NCI-H2029 treated with DMSO at 0.1 percent for 48 hours (cell line): Measurements from ENCODE around the gene ARRDC1.

ENCODE experiments used
- DNase-seq: peaks from one replicate; lab custom pipeline; 2025; lab: John Stamatoyannopoulos, UW

The ARRDC1 gene

GRCh38 chr9:137639303-137640051, 34.0 kb downstream of the ARRDC1 start:
- DNase-seq = no peak

DNA sequence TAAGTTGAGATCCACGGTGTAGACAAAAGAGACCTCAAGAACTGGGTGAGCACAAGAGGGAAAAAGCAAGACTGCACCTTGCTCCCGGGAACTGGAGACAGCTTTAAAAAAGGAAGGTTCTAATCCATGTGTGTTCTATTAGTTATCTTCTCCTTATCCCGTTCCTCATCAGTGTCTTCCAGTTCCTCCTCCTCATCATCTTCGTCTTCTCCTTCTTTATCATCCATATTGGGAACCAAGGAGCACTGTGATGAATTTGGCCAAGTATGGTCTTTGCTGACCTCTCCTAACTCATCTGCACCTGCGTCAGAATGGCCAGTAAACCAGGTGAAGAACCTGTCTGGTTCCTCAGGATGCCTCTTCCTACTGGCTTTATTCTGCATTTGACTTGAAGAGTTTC, 35.4 kb downstream of the ARRDC1 start:
- no peak for DNase-seq

DNA sequence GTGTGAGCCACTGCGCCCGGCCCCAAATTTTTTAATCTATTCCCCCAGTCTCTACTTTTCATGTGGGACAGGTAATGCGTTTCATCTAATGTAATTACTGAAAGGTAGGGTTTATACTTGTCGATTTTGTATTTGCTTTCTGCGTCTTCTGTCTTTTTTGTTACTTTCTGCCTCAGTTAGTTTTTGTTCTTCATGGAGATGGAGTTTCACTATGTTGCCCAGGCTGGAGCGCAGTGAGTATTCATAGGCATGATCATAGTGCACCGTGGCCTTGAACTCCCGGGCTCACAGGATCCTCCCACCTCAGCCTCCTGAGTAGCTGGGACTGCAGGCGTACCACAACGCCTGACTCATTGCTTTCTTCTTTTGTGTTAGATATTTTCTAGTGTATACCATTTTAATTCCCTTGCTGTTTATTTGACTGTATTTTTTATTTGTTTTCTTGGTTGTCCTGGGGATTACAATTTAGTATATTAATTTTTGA, 36.7 kb downstream of the ARRDC1 start:
- no peak for DNase-seq

DNA sequence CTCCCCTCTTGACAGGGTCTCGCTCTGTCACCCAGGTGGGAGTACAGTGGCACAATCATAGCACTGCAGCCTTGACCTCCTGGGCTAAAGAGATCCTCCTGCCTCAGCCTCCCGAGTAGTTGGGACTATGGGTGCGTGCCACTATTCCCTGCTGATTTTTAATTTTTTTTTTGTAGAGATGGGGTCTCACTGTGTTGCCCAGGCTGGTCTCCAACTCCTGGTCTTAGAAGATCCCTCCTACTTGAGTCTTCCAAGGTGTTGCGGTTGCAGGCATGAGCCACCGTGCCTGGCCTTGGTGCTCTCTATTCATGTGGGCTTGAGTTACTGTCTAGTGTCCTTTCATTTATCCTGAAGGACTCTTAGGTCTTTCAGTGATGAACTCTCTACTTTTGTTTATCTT, 37.4 kb downstream of the ARRDC1 start:
- no peak for DNase-seq

DNA sequence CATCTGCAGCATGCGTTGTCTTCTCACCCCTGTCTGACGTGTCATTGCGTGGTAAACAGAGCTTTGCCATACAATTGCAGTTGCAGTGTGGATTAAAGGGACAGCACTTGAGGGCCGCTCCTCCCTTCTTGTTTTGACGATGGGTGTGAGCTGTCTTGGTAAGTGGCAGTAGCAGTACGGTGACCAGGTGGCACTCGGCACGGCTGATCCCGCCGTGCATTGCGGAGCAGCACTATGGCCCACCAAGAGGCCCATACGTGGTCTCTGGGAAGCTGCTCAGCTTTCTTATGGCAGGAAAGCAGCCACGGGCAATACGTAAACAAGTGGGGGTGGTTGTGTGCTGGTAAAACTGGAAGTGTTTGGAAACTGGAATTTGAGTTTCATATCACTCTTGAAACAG, 38.4 kb downstream of the ARRDC1 start:
- no peak for DNase-seq

DNA sequence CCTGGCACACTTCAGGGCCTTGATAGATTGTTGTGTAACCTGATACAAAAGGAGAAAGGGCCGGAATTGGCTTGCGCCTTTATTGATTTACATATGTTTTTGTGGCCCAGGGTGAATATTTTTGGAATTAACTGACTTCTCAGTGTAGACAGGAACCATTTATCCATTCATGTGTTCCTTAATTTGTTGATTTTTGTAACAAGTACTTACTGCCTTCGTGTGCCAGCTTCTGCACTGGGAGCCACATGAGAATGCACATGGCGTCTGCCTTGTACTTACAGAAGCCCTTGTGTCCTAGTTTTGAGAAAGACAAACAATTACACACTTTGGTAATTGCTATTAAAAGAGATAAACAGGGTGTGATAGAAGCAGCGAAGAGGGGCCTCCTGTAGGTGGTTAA, 39.7 kb downstream of the ARRDC1 start:
- peak; percentile 92 for DNase-seq

GRCh38 chr9:137646341-137646740, 40.9 kb downstream of the ARRDC1 start:
- no peak for DNase-seq

GRCh38 chr9:137647096-137647714, 41.7 kb downstream of the ARRDC1 start:
- DNase-seq = no peak

- DNase-seq = no peak
These were observed 42.9 kb downstream of the ARRDC1 start for GRCh38 chr9:137648396-137648795.

DNA sequence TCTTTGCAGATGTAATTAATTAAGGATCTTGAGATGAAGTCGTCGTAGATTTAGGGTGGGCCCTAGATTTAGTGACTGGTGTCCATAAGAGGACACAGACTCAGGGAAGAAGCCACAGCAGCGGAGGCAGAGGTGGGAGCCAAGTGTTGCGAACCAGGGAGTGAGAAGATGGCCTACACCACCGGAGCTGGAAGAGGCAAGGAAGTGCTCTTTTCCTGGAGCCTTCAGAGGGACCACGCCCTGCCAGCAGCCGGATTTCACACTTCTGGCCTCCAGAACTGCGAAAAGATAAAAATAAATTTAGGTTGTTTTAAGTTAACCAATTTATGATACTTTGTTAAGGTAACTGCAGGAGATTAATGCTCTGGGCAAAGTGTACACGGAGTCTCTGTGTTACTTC, 44.1 kb downstream of the ARRDC1 start:
- no peak for DNase-seq

- DNase-seq = no peak
These were observed 44.8 kb downstream of the ARRDC1 start for GRCh38 chr9:137650259-137650658.

DNA sequence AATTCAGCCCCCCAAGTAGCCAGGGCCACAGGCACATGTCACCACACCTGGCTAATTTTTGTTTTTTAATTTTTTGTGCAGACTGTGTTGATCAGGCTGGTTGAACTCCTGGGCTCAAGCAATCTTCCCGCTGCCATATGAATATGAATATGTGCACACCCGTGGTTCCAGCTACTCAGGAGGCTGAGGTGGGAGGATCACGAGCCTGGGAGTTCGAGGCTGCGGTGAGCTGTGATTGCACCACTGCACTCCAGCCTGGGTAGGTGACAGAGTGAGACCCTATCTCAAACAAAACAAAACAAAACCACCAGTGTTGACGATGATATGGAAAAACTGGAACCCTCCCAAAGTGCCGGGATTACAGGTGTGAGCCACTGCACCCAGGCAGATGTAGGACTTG, 45.3 kb downstream of the ARRDC1 start:
- DNase-seq = no peak

DNA sequence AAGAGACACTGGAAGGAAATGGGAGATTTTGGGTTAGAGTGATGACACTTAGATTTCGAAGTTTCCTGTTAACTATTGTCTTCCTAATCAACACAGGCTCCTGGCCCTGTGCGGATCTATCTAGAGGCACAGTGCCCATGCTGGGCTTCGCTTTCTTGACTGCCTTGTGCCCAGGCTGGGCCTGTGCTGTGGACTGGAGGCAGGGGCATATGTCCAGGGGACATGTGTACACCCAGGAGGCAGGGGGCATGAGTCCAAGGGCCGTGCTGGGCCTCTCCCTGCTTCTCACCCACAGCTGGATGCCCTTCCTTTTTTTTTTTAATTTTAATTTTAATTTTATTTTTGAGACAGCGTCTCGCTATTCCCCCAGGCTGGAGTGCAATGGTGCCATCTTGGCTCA, 50.9 kb downstream of the ARRDC1 start:
- DNase-seq = no peak

DNA sequence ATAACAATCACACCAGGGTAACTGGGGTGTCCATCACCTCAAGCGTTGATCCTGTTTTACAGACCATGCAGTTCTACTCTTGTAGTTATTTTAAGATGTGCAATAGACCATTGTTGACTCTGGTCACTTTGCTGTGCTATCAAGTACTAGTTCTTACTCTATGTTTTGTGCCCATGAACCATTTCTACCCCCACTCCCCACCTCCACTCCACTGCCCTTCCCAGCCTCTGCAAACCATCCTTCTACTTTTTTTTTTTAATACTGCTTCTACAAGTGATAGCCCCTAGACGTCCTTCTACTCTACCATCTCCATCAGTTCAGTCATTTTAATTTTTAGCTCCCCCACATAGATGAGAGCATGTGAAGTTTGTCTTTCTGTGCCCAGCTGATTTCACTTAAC, 52.1 kb downstream of the ARRDC1 start:
- DNase-seq = no peak

DNA sequence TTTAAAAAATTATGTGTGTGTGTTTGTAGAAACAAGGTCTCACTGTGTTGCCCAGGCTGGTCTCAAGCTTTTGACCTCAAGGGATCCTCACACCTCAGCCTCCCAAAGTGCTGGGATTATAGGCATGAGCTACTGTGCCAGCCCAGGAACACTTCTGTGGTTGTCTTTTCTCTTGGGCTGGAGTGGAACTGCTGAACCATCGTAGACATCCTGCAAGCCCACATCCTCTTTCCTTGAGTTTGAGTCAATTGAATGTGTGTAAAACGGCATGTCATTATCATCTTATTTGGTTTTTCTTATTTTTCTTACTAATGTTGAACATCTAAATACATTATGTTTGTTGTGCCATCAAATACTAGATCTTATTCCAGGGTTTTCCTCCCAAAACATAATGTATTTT, 53.3 kb downstream of the ARRDC1 start:
- DNase-seq = no peak

DNA sequence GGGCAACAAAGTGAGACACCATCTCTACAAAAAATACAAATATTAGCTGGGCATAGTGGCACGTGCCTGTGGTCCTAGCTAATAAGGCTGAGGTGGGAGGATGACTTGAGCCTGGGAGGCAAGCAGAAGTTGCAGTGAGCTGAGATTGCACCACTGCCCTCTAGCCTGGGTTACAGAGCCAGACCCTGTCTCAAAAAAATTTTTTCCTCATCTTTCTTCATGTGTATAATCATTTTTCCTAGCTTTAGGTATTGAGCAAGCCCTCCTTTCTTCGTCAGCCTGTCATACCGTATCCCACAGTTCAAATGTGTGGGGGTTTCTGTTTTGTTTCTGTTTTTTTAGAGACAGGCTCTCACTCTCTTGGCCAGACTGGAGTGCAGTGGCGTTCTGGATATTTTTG, 54.7 kb downstream of the ARRDC1 start:
- no peak for DNase-seq

GRCh38 chr9:137663584-137663983, 58.1 kb downstream of the ARRDC1 start:
- DNase-seq = no peak

DNA sequence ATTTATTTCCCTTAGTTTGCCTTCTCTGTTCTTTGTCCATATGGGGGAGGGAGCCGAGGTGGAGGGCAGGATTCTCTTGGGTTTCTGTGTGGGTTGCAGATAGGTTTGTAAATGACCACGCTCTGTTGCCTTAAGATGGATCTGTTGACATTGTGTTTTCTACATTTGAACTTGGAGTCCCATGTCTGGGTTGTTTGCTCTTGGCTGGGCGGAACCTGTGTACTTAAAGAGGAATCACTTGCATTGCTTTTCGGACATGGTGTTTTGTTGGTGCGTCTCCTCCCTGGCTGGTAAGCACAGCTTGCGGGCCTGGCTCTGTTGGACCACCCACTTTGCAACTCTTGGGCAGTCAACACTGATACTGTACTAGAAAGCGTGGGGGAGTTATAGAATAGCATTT, 59.2 kb downstream of the ARRDC1 start:
- DNase-seq = no peak
